Ectodermal cell (in vitro differentiated cells): ENCODE data around the gene MBD6.

Experiments
- H3K27ac ChIP-seq: 2 replicates; pipeline ENCODE4 v1.7.0; 2013; ENCODE audit warnings: mild to moderate bottlenecking, low read depth, low read length; ENCODE audit not compliant: insufficient read depth, poor library complexity, severe bottlenecking
- H3K27me3 ChIP-seq: 2 replicates; pipeline ENCODE4 v1.7.0; 2013; ENCODE audit warnings: mild to moderate bottlenecking, low read length; ENCODE audit not compliant: insufficient read depth, control insufficient read depth, poor library complexity, severe bottlenecking
- H3K36me3 ChIP-seq: one replicate; pipeline ENCODE4 v1.7.0; 2013; ENCODE audit warnings: low read length; ENCODE audit not compliant: control insufficient read depth, insufficient read depth
- H3K4me1 ChIP-seq: one replicate; pipeline ENCODE4 v1.7.0; 2013; ENCODE audit warnings: low read length; ENCODE audit not compliant: control insufficient read depth, insufficient read depth
- H3K4me3 ChIP-seq: 2 replicates; pipeline ENCODE4 v1.7.0; 2013; ENCODE audit warnings: low read depth, low read length, control low read depth; ENCODE audit not compliant: insufficient read depth
- H3K9me3 ChIP-seq: 2 replicates; pipeline ENCODE4 v1.7.0; 2013; ENCODE audit warnings: mild to moderate bottlenecking, low read length, moderate library complexity; ENCODE audit not compliant: control insufficient read depth
- WGBS, 2 experiments: methylation state at CpG; one replicate each; pipeline ENCODE4 v1.1.7; 2013; ENCODE audit warnings: missing lambda C conversion rate in 2 of 2; 5-methylcytosine and 5-hydroxymethylcytosine counted together

MBD6 gene

DNA sequence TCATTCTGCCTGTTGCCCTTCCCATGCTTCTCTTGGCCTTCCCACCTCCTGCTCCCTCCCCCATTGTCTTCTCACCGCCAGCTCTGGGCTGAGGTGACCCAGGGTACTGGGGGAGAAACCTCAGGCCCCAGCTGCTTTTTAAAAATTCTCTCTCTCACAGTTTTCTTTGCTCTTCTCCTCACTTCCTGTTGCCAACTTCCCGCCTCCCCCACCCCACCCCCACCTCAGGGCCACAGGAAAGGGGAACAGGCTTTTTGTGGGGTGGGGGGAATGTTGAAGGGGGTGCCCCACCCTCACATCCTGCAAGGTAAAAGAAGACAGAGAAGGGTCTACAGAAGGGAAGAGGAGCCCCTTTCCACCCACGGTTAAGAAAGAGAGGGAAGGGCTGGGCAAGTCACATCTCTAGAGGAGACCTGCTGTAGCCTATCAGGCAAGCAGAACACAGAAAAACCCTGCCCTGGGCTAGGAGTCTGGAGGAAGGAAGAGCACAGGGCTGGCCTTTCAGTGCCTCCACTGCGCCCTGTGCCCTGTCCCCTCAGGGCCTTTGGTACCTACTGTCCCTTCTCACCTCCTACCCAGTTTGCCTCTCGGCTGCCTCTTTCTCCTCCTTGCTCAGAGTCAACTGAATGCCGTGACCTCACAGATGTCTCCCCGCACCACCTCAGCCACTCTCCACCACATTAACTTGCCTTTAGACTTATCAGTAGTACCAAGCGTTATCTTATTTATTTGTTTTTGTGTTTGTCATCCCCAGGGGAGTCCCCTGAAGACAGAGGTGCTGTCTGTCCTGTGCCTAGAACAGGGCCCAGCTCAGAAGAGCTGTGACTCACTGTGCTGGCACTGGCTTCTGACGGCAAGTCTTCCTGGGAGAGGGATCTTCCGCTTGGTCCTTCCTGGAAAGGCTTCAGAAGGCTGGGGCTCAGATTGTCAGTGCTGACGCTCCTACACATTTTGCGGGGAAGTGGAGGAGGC, 44.6 kb upstream of the MBD6 start:
- Histone ChIP-seq H3K9me3 (no peaks in the 10 kb centered on the region), H3K36me3 (no peaks in the 10 kb centered on the region), H3K4me3 (no peak overlapping the region), H3K27ac (no peak overlapping the region), H3K4me1 (peaks cover 9% of the 10 kb centered on the region), H3K27me3 (peaks cover 64% of the 10 kb centered on the region)
- WGBS, 2 experiments: 84 to 89% methylated on average over 11 of the region's 12 CpGs

DNA sequence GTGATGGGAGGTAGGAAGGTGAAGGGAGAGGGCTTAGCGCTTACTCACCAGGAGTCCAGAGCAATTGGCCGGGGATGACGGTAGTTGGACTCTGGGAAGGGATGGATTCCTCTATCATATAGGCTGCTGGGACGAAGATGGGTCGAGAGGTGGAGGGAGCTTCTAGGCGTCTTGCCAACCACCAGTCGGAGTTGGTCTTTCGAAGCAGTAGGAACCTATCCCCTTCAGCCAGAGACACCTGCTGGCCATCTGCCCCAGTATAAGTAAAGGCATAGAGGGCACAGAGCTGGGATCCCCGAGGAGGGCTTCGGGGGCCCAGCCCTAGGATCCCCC, 43.6 kb upstream of the MBD6 start:
- Histone ChIP-seq H3K9me3 (no peaks in the 10 kb centered on the region), H3K27ac (no peak overlapping the region), H3K4me1 (peaks cover 9% of the 10 kb centered on the region), H3K27me3 (peaks cover 54% of the 10 kb centered on the region), H3K36me3 (no peaks in the 10 kb centered on the region), H3K4me3 (no peak overlapping the region)
- WGBS, 2 experiments: 89 to 92% methylated on average over 10 of the region's 10 CpGs

DNA sequence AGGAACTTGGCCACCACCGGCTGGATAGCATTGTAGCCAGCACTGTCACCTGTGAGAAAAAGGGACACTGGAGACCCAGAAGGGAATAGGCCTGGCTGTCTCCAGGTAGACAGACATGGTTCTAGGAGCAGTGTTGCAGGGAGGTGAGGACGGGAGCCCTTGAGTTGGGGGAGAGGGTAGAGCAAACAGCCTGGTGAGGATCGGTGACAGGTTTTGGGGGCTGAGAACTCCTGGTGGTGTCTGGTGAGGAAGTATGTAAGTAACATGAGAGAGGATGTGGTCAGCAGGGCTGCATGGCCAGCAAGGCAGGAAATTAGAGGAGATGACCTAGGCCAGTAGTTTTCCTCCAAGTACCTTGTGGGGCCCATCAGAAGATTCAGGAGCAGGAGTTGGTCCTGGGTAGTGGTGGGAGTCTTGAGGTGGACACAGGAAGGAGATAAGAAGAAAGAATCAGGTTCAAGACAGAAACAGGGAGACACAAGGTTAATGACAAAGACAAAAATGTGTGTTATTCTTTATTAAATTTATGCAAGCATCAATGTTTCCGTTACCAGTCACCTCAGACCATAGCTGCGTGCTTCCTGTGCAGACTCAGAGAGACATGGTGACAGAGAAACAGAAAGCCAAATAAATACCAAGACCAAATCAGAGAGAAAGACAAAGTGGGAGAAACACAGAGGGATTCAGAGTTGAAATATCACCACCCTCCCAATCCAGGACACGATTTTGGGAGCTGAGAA, 43.1 kb upstream of the MBD6 start, which contains the start of gene ARHGAP9:
ARHGAP9 (minus strand) TSS at position 491 of the 740 bp plus-strand sequence; CDS start at position 31, 460 bp downstream.
- no peak within 1 kb of the TSS for H3K27ac ChIP-seq
- peaks cover 9% of the 10 kb centered on the region for H3K4me1 ChIP-seq
- WGBS, 2 experiments: 90 to 92% methylated on average over 6 of the region's 6 CpGs
- no peaks in the 10 kb centered on the region for H3K36me3 ChIP-seq
- H3K27me3 ChIP-seq: peaks cover 48% of the 10 kb centered on the region
- H3K4me3 ChIP-seq: no peak within 1 kb of the TSS
- H3K9me3 ChIP-seq: no peaks in the 10 kb centered on the region

- Histone ChIP-seq H3K4me3 (no peak overlapping the region), H3K4me1 (no peaks in the 10 kb centered on the region), H3K9me3 (no peaks in the 10 kb centered on the region), H3K27ac (no peak overlapping the region), H3K36me3 (no peaks in the 10 kb centered on the region), H3K27me3 (peaks cover 27% of the 10 kb centered on the region)
- WGBS, 2 experiments: 77 to 94% methylated on average over 1 of the region's 1 CpG
Measured at GRCh38 chr12:57481671-57482070, 41.0 kb upstream of the MBD6 start.

GRCh38 chr12:57483466-57483865, 39.2 kb upstream of the MBD6 start:
- Histone ChIP-seq H3K9me3 (no peaks in the 10 kb centered on the region), H3K4me3 (no peak overlapping the region), H3K36me3 (no peaks in the 10 kb centered on the region), H3K27ac (no peak overlapping the region), H3K4me1 (no peaks in the 10 kb centered on the region), H3K27me3 (peaks cover 9% of the 10 kb centered on the region)
- WGBS, 2 experiments: 68 to 69% methylated on average over 5 of the region's 5 CpGs

- Histone ChIP-seq H3K4me3 (no peak overlapping the region), H3K9me3 (no peaks in the 10 kb centered on the region), H3K27me3 (no peaks in the 10 kb centered on the region), H3K4me1 (peaks cover 7% of the 10 kb centered on the region), H3K27ac (no peak overlapping the region), H3K36me3 (peaks cover 9% of the 10 kb centered on the region)
Measured at GRCh38 chr12:57485695-57486094, 36.9 kb upstream of the MBD6 start.

- Histone ChIP-seq H3K27ac (no peak overlapping the region), H3K4me3 (no peak overlapping the region), H3K27me3 (no peaks in the 10 kb centered on the region)
Measured at GRCh38 chr12:57487055-57487596, 35.5 kb upstream of the MBD6 start.

GRCh38 chr12:57487597-57488401, 34.8 kb upstream of the MBD6 start, which contains the start of gene MARS1:
MARS1 (plus strand) TSS chr12:57488068; CDS start chr12:57488091, 23 bp downstream.
- peaks cover 7% of the 10 kb centered on the region for H3K4me1 ChIP-seq
- peak within 1 kb of the TSS; percentile 78 for H3K27ac ChIP-seq
- no peaks in the 10 kb centered on the region for H3K9me3 ChIP-seq
- WGBS, 2 experiments: 15% methylated on average over 47 of the region's 47 CpGs
- H3K36me3 ChIP-seq: peaks cover 21% of the 10 kb centered on the region
- no peaks in the 10 kb centered on the region for H3K27me3 ChIP-seq
- H3K4me3 ChIP-seq: peak within 1 kb of the TSS; percentile 85

More at GRCh38 chr12:57487055-57487596, 35.5 kb upstream of the MBD6 start:
- Histone ChIP-seq H3K9me3 (no peaks in the 10 kb centered on the region), H3K36me3 (peaks cover 21% of the 10 kb centered on the region), H3K4me1 (peaks cover 7% of the 10 kb centered on the region)
- 92% methylated on average over 27 of the region's 27 CpGs for WGBS, 2 experiments

GRCh38 chr12:57488402-57489156, 34.0 kb upstream of the MBD6 start:
- H3K27ac ChIP-seq: peak overlapping the region; percentile 78
- H3K27me3 ChIP-seq: no peaks in the 10 kb centered on the region
- WGBS, 2 experiments: 32 to 35% methylated on average over 11 of the region's 11 CpGs
- peak overlapping the region; percentile 85 for H3K4me3 ChIP-seq
- H3K4me1 ChIP-seq: peaks cover 7% of the 10 kb centered on the region
- no peaks in the 10 kb centered on the region for H3K9me3 ChIP-seq
- peaks cover 21% of the 10 kb centered on the region for H3K36me3 ChIP-seq
